NCI-H1694 treated with DMSO at 0.1 percent for 48 hours (cell line): ENCODE measurements around the gene NR2F6.

Experiments
- DNase-seq: peaks from one replicate; lab custom pipeline; 2025; lab: John Stamatoyannopoulos, UW

NR2F6 gene

GRCh38 chr19:17237747-17238706, 7.7 kb downstream of the NR2F6 start:
- DNase-seq = no peak

GRCh38 chr19:17236811-17237543, 8.7 kb downstream of the NR2F6 start:
- DNase-seq = no peak

- peak; percentile 6 for DNase-seq
These were observed 9.5 kb downstream of the NR2F6 start for GRCh38 chr19:17235971-17236777.

- peak; percentile 4 for DNase-seq
These were observed 10.3 kb downstream of the NR2F6 start for GRCh38 chr19:17235300-17235970.

GRCh38 chr19:17234911-17235299, 10.8 kb downstream of the NR2F6 start:
- DNase-seq = no peak

GRCh38 chr19:17232258-17232657, 13.5 kb downstream of the NR2F6 start:
- no peak for DNase-seq

- DNase-seq = no peak
These were observed 15.8 kb downstream of the NR2F6 start for GRCh38 chr19:17229890-17230289.

- no peak for DNase-seq
These were observed 17.8 kb downstream of the NR2F6 start for GRCh38 chr19:17227798-17228367.

GRCh38 chr19:17226002-17226933, 19.5 kb downstream of the NR2F6 start, which contains the start of gene OCEL1:
Gene OCEL1 (plus strand): TSS chr19:17226226. CDS start chr19:17226248, 22 bp downstream.
- peak; percentile 89 for DNase-seq

GRCh38 chr19:17225053-17225452, 20.7 kb downstream of the NR2F6 start:
- DNase-seq = no peak

- DNase-seq = no peak
These were observed 25.4 kb downstream of the NR2F6 start for GRCh38 chr19:17220207-17220758.

- no peak for DNase-seq
These were observed 26.4 kb downstream of the NR2F6 start for GRCh38 chr19:17219286-17219685.

GRCh38 chr19:17216058-17216670, 29.6 kb downstream of the NR2F6 start:
- DNase-seq = no peak

- peak; percentile 69 for DNase-seq
These were observed 30.4 kb downstream of the NR2F6 start, which contains the start of gene USE1 for GRCh38 chr19:17215127-17215971. Gene USE1 (plus strand): TSS chr19:17215357. CDS start chr19:17215406, 49 bp downstream.

GRCh38 chr19:17214508-17215126, 31.1 kb downstream of the NR2F6 start:
- DNase-seq = no peak

- DNase-seq = no peak
These were observed 32.4 kb downstream of the NR2F6 start for GRCh38 chr19:17213334-17213733.

GRCh38 chr19:17211547-17212446, 33.9 kb downstream of the NR2F6 start:
- no peak for DNase-seq
